Measurements from ENCODE around the gene NEURL3. TPM values are rescaled to one million over a fixed set of nuclear protein-coding genes. Genes with fewer than 3 reads are reported as not detected.

The NEURL3 gene
- total and polyA plus RNA-seq, 9 of the 15 experiments (the other 6 are each of a cell fraction or from before 2014, with no cell fraction given) = not detected

DNA sequence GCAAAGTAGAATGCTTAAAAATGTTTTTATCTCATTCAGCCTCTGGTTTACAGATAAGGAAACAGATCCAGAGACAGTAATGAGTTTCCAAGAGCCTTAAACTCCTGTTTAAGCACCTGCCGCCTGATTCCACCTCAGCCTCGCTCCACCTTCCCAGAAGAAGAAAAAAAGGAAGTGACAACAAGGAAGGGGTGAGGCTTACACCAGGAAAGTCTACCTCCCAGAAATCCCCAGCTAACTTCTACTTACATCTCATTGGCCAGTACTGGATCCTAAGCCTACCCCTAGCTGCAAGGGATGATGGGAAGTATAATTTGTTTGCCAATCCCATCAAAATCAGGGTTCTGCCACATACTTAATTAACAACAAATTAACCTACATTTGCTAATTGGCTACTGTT, 16.1 kb upstream of the NEURL3 start (continued):
- TF ChIP-seq MGA (IDR thresholded peaks at IDR 0.05) = no peak
- TF ChIP-seq ZNF436 (CRISPR knock-in tag; IDR thresholded peaks at IDR 0.05) = no peak
- no peak for TF ChIP-seq ZNF239 (CRISPR knock-in tag; IDR thresholded peaks at IDR 0.05)
- no peak for TF ChIP-seq ZFP36 (IDR thresholded peaks at IDR 0.05; ENCODE audit: low read depth, low read length, partially characterized antibody)
- TF ChIP-seq NFE2L1 (tag; IDR thresholded peaks at IDR 0.05; ENCODE audit: borderline replicate concordance, low read depth) = no peak
- peak; percentile 35; the same call in 1 of the 2 replicates for TF ChIP-seq ZBTB40 (IDR thresholded peaks at IDR 0.05)
- TF ChIP-seq ZBTB40 (CRISPR knock-in tag; IDR thresholded peaks at IDR 0.05) = no peak

All from K562 (cell line).